HG02943 (cell line): Measurements from ENCODE around the gene IRF7.

Experiments
- ATAC-seq: cut with Tn5 transposase; IDR thresholded peaks from one replicate; pipeline ENCODE4 v1.9.1; 2021; ENCODE audit warnings: mild to moderate bottlenecking, low read depth, moderate library complexity; ENCODE audit not compliant: unreplicated experiment

IRF7 gene

DNA sequence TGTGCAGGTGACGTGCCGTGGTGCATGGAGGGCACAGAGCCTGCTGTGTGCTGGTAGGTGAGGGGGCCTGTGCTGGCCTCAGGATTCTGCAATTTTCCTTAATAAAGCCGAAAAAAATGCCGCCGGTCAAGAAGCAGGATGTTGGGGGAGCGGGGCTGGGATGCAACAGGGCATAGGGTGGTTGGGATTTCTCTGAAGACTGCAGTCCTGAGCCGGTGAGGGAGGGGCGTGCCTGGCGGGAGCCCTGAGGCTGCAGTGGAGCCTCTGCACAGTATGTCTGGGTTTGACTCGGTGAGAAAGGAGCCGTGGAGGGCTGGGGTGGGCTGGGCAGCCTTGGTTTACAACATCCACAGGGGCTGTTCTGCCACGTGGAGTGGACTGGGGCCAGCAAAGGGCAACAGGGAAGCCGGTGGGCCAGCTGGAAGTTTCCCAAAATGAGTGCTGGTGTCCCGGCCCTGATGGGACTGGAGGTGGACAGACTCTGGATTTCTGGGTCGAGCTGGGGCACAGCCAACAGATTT lies 7.7 kb upstream of the IRF7 start:
- ATAC-seq: no peak

- no peak for ATAC-seq
Observed at GRCh38 chr11:621838-622237, 6.1 kb upstream of the IRF7 start.

DNA sequence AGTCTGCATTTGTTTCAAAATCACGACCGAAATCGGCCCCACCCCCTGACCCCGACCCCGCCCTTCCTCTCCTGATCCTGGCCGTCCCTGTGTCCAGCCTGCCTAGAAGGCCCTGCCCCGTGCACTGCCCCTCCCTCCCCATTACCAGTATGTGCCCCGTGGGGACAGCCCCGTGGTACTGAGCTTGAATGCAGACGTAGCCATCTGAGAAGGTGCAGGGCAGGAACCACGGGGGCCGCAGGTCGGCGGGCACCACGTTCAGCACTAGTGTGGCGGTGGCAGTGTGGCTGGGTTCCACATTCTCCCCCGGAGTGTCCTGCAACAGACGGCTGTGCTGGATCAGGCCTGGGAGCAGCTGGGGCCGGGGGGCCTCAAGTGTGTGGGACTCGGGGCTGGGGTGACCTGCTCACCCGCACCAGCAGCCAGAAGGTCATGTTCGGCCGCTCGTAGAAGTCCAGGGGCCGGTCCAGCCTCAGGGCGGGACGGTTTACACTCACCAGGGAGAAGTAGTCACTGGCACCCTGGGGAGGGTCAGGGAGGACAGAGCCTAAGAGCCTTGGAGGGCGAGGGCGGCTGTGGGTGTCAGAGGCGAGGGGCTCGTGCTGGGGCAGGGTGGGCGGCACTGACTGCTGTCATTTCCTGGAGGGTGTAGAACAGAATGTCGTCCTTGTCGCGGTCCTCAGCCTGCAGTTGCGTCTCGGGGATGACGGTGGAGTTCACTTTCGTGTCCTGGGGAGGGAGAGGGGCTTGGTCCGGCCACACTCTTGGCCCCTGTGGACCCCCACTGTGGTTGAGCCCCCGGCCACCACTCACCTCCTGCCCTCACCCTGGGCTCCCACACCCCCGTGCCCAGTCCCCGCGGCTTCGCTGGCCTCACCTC lies 5.4 kb upstream of the IRF7 start:
- ATAC-seq: no peak

- no peak for ATAC-seq
Observed at GRCh38 chr11:620201-620600, 4.5 kb upstream of the IRF7 start.

DNA sequence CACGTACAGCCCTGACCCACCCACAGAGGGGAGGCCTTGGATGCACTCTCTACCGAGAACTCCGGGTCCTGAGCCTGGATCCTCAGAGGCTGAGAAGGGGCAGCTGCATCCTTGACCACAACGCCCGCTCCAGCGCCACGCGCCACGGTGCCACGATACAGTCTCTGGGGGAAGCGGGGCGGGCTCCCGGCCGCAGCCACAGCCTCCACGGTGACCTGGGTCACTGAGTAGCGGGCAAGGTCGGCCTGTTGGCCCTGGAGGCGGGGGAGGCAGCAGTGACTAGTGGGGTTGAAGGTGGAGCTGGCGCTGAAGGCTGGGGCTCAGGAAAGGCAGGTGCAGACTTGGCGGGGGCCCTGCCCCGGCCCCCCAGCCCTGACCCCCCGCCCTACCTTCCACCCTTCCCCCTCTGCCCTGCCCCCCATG lies 3.9 kb upstream of the IRF7 start:
- ATAC-seq: no peak

- no peak for ATAC-seq
Observed at GRCh38 chr11:618856-619627, 3.3 kb upstream of the IRF7 start.

GRCh38 chr11:617912-618682 lies 2.3 kb upstream of the IRF7 start:
- no peak for ATAC-seq

DNA sequence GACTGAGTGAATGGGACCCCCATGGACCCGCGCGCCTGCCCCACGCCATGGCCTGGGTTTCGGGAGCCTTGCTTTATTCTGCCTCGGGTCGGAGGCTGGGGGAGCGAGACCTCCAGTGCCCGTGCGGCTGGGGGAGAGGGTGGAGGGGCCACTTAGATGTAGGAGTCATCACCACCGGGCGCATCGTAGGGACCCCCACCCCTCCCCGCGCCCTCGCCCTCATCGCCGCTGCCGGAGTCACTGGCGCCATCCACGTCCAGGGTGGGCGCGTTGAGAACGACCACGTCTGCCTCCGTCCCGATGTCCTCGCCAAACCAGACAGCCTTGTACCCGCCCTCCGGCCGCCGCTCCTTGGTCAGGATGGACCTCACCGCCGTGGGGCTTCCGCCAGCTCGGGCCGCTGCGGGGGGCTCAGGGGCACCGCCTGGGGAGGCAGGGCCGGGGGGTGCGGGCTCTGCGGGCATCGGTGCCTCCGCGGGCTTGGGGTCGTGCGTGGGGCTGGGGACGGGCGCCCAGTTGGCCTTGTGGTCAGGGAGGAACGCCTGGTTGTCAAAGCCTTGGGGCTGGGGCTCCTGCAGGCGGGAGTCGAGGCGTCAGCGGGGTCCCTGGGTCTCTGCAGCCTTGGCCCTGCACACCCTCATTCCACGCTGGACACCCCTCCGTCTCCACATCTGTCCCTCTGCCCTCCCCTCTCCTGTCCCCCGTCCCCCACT lies 1.6 kb upstream of the IRF7 start:
- ATAC-seq: no peak

- ATAC-seq: no peak
Observed at GRCh38 chr11:616320-617198, 809 bp upstream of the IRF7 start.

DNA sequence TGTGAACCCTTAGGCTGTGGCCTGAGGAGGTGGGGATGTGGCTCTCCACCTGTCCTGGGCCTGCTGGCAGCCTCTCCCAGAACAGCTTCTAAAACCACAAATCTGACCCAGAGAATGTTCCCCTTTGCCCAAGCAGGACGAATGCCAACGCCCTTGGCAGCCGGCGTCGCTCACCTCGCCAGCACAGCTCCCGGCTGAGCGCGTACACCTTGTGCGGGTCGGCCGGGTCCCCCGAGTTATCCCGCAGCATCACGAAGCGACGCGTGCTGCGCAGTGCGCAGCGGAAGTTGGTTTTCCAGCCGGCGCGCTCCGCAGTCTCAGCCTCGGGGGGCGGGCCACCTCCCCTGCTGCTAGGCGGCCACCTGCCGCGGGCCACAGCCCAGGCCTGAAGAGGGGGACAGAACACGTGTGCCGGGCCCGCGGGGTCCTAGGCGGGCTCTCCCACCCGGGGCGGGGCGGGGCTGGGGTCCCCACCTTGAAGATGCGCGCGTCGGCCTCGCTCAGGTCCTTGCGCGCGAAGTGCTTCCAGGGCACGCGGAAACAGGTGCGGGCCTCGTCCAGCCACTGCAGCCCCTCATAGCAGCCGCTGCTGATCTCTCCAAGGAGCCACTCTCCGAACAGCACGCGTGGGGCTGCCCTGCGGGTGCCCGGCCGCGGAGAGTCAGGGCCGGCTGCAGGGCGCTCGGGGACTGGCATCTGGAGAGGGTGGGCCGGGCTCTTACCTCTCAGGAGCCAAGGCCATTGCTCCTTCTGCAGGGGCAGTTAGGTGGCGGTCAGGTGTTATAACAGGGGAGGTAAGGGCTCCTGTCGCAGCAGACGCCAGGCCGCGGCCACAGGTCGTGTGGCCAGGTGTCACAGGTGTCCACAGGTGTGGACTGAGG lies 887 bp downstream of the IRF7 start:
- ATAC-seq: no peak

DNA sequence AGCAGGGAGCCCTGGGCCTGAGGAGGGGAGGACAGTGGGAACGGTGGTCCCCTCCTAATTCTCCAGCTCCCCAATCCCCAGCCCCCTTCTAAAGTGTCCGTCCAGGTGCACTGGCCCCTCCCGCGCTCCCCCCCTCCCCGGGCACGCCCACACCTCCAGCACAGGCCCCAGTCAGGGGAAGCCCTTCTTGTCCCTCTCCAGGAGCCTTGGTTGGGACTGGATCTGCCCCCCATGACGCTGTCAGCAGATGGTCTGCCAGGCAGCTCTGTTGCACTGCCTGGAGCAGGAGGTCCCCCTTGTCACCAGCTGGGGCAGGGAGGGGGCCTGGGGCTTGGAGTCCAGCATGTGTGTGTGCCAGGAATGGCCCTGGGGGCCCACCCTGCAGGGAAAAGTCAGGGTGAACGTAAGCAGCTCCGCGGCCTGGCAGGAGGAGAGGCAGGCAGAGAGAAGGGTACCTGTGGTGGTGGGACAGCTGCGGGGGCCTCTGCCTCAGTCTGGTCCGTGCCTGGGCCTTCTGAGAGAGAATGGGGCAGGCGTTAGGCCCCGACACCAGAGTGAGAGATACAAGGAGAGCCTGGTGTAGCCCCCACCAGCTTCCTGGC lies 1.6 kb downstream of the IRF7 start:
- no peak for ATAC-seq

- no peak for ATAC-seq
Observed at GRCh38 chr11:613369-613968, 2.3 kb downstream of the IRF7 start.

DNA sequence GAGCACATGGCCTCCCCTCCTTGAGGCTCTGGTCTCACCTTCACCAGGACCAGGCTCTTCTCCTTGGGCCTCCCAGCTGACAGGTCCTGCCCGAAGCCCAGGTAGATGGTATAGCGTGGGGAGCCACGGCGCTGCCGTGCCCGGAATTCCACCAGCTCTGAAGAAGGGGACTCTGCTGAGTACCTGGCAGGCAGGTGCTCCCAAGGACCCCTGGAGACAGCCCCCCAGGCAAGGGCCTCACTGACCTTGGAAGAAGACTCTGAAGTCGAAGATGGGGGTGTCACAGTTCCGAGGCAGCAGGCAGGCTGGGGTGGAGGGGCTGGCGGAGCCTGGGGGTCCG lies 2.8 kb downstream of the IRF7 start:
- no peak for ATAC-seq

GRCh38 chr11:612201-612960 lies 3.4 kb downstream of the IRF7 start:
- no peak for ATAC-seq

GRCh38 chr11:611001-611996 lies 4.5 kb downstream of the IRF7 start:
- no peak for ATAC-seq
